GM19328 (cell line): Measurements from ENCODE around the gene DCDC2.
"Not testable (repeated sequence)": the region's sequence is repeated elsewhere in the genome, so short reads cannot be mapped to it uniquely, and the experiment has no call there.

Experiments
- ATAC-seq: cut with Tn5 transposase; IDR thresholded peaks from one replicate; pipeline ENCODE4 v1.9.1; 2021; ENCODE audit warnings: mild to moderate bottlenecking, moderate library complexity; ENCODE audit not compliant: unreplicated experiment

Gene DCDC2

GRCh38 chr6:24357336-24358218, at the start of gene DCDC2:
DCDC2 (minus strand) TSS chr6:24358059; CDS start chr6:24357750, 309 bp downstream.
- no peak for ATAC-seq

- ATAC-seq = no peak
These were observed 47.4 kb upstream of the DCDC2 start for GRCh38 chr6:24405262-24405661.

- no peak for ATAC-seq
These were observed 45.6 kb upstream of the DCDC2 start for GRCh38 chr6:24403501-24403824.

GRCh38 chr6:24402697-24403500, 45.0 kb upstream of the DCDC2 start, which contains the start of gene MRS2:
MRS2 (plus strand) TSS chr6:24402936; CDS start chr6:24403047, 111 bp downstream.
- peak; percentile 94 for ATAC-seq

GRCh38 chr6:24401458-24401857, 43.6 kb upstream of the DCDC2 start:
- ATAC-seq = no peak

GRCh38 chr6:24400045-24401039, 42.5 kb upstream of the DCDC2 start:
- ATAC-seq = not testable (repeated sequence)

GRCh38 chr6:24397631-24398030, 39.8 kb upstream of the DCDC2 start:
- no peak for ATAC-seq

GRCh38 chr6:24396824-24397223, 39.0 kb upstream of the DCDC2 start:
- no peak for ATAC-seq

GRCh38 chr6:24394780-24395437, 37.0 kb upstream of the DCDC2 start:
- no peak for ATAC-seq

- ATAC-seq = no peak
These were observed 36.4 kb upstream of the DCDC2 start for GRCh38 chr6:24394061-24394779.

- ATAC-seq = peak; percentile 87
These were observed 34.0 kb upstream of the DCDC2 start for GRCh38 chr6:24391756-24392405.

- no peak for ATAC-seq
These were observed 33.3 kb upstream of the DCDC2 start for GRCh38 chr6:24391208-24391607.

GRCh38 chr6:24387818-24388217, 30.0 kb upstream of the DCDC2 start:
- no peak for ATAC-seq

GRCh38 chr6:24385536-24386269, 27.8 kb upstream of the DCDC2 start:
- ATAC-seq = no peak

GRCh38 chr6:24384369-24385130, 26.7 kb upstream of the DCDC2 start:
- not testable (repeated sequence) for ATAC-seq

- not testable (repeated sequence) for ATAC-seq
These were observed 25.1 kb upstream of the DCDC2 start for GRCh38 chr6:24382891-24383494.

GRCh38 chr6:24382220-24382540, 24.3 kb upstream of the DCDC2 start:
- ATAC-seq = no peak
